IMR-90 (cell line): ENCODE measurements around the gene CD80.

Source experiments
- BHLHE40 ChIP-seq: fragments of 150-350 bp; IDR thresholded peaks from 2 replicates; pipeline ENCODE4 v1.6.1; 2016; ENCODE audit warnings: mild to moderate bottlenecking, low read depth, low read length
- CHD1 ChIP-seq: IDR thresholded peaks from 2 replicates; pipeline ENCODE4 v1.6.1; 2012; ENCODE audit warnings: low read depth, low read length, improper control_type of control experiment
- FOS ChIP-seq: fragments of 150-350 bp; IDR thresholded peaks from 2 replicates; pipeline ENCODE4 v1.6.1; 2016; ENCODE audit warnings: low read depth, low read length
- MAZ ChIP-seq: IDR thresholded peaks from 2 replicates; pipeline ENCODE4 v1.6.1; 2012; ENCODE audit warnings: low read depth, mild to moderate bottlenecking, low read length, improper control_type of control experiment, moderate library complexity, borderline replicate concordance
- POLR2A ChIP-seq: IDR thresholded peaks from 2 replicates; pipeline ENCODE4 v1.6.1; 2012; ENCODE audit warnings: mild to moderate bottlenecking, low read depth, low read length
- RFX5 ChIP-seq: IDR thresholded peaks from 2 replicates; pipeline ENCODE4 v1.8.0; 2012; ENCODE audit warnings: low read depth, mild to moderate bottlenecking, low read length, moderate library complexity
- SMC3 ChIP-seq: fragments of 150-350 bp; IDR thresholded peaks from 2 replicates; pipeline ENCODE4 v1.6.1; 2016; ENCODE audit warnings: low read depth, mild to moderate bottlenecking, antibody characterized with exemption, low read length, moderate library complexity
- TF ChIP-seq, protein P1 (sequence below): conservative IDR thresholded peaks from 2 replicates; pipeline ENCODE4 v1.5.1; 2012; ENCODE audit warnings: mild to moderate bottlenecking, low read depth, low read length, improper control_type of control experiment

DNA sequence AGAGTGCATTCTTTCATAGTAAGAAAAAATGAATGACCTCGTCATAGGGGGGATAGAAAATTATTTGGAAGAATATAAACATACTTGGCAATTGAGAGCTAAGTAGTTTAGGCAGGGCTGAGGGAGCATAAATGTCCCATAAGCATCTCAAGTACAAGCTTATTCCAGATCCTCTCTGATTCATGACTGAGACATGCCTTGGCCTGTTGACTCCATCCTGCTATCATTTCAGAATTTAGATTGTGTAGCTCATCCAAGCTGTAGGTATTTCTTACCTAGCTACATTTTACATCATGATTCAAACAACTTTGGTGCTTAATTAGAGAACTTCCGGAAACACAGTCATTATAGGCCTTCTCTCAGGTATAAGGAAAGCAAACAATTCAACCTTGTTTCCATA, 78.3 kb downstream of the CD80 start:
- TF ChIP-seq, protein P1, sequence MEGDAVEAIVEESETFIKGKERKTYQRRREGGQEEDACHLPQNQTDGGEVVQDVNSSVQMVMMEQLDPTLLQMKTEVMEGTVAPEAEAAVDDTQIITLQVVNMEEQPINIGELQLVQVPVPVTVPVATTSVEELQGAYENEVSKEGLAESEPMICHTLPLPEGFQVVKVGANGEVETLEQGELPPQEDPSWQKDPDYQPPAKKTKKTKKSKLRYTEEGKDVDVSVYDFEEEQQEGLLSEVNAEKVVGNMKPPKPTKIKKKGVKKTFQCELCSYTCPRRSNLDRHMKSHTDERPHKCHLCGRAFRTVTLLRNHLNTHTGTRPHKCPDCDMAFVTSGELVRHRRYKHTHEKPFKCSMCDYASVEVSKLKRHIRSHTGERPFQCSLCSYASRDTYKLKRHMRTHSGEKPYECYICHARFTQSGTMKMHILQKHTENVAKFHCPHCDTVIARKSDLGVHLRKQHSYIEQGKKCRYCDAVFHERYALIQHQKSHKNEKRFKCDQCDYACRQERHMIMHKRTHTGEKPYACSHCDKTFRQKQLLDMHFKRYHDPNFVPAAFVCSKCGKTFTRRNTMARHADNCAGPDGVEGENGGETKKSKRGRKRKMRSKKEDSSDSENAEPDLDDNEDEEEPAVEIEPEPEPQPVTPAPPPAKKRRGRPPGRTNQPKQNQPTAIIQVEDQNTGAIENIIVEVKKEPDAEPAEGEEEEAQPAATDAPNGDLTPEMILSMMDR, result no peak
- no peak for TF ChIP-seq RFX5
- no peak for TF ChIP-seq POLR2A
- no peak for TF ChIP-seq CHD1
- no peak for TF ChIP-seq SMC3
- no peak for TF ChIP-seq BHLHE40
- TF ChIP-seq MAZ, result no peak
- no peak for TF ChIP-seq FOS
